ENCODE measurements around the gene SPSB4.

SPSB4 gene

GRCh38 chr3:141170678-141171295, 119.6 kb downstream of the SPSB4 start:
- no peak for TF ChIP-seq CTCF (IDR thresholded peaks at IDR 0.05; ENCODE audit: borderline replicate concordance, insufficient read depth, low read depth, low read length)

GRCh38 chr3:141174674-141175073, 123.5 kb downstream of the SPSB4 start:
- TF ChIP-seq CTCF (IDR thresholded peaks at IDR 0.05; ENCODE audit: borderline replicate concordance, insufficient read depth, low read depth, low read length), result no peak
- no peak overlapping the region for H3K4me3 ChIP-seq (ENCODE audit: low read depth, low read length)

More at GRCh38 chr3:141170678-141171295, 119.6 kb downstream of the SPSB4 start:
- H3K4me3 ChIP-seq (ENCODE audit: low read depth, low read length), result no peak overlapping the region

- TF ChIP-seq CTCF (IDR thresholded peaks at IDR 0.05; ENCODE audit: borderline replicate concordance, insufficient read depth, low read depth, low read length), result no peak
- H3K4me3 ChIP-seq (ENCODE audit: low read depth, low read length), result no peak overlapping the region
Observed at GRCh38 chr3:141176775-141177174, 125.6 kb downstream of the SPSB4 start.

GRCh38 chr3:141178026-141178425, 126.9 kb downstream of the SPSB4 start:
- H3K4me3 ChIP-seq (ENCODE audit: low read depth, low read length), result no peak overlapping the region
- TF ChIP-seq CTCF (IDR thresholded peaks at IDR 0.05; ENCODE audit: borderline replicate concordance, insufficient read depth, low read depth, low read length), result no peak

GRCh38 chr3:141178551-141178950, 127.4 kb downstream of the SPSB4 start:
- no peak overlapping the region for H3K4me3 ChIP-seq (ENCODE audit: low read depth, low read length)
- no peak for TF ChIP-seq CTCF (IDR thresholded peaks at IDR 0.05; ENCODE audit: borderline replicate concordance, insufficient read depth, low read depth, low read length)

- no peak for TF ChIP-seq CTCF (IDR thresholded peaks at IDR 0.05; ENCODE audit: borderline replicate concordance, insufficient read depth, low read depth, low read length)
- H3K4me3 ChIP-seq (ENCODE audit: low read depth, low read length), result no peak overlapping the region
Observed at GRCh38 chr3:141179983-141180382, 128.8 kb downstream of the SPSB4 start.

GRCh38 chr3:141181196-141181595, 130.0 kb downstream of the SPSB4 start:
- no peak overlapping the region for H3K4me3 ChIP-seq (ENCODE audit: low read depth, low read length)
- TF ChIP-seq CTCF (IDR thresholded peaks at IDR 0.05; ENCODE audit: borderline replicate concordance, insufficient read depth, low read depth, low read length), result no peak

Measured in GM12875 (cell line).